D721Med (cell line): ENCODE measurements around the gene CHRM4.

Experiments
- DNase-seq: peaks from one replicate; pipeline ENCODE4 v3.0.0; 2011; ENCODE audit warnings: low spot score; ENCODE audit not compliant: insufficient read length
- FAIRE-seq: peaks from 2 replicates; lab custom pipeline; 2011; peaks lifted over from hg19 to GRCh38; lab: Jason Lieb, UNC
- CTCF ChIP-seq: IDR thresholded peaks from 2 replicates; pipeline ENCODE4 v1.5.1; 2012; ENCODE audit warnings: mild to moderate bottlenecking, control low read depth; ENCODE audit not compliant: insufficient read depth; ENCODE audit errors: missing control alignments

The CHRM4 gene

GRCh38 chr11:46343520-46343919 lies 48.1 kb downstream of the CHRM4 start:
- no peak for TF ChIP-seq CTCF
- no peak for FAIRE-seq
- no peak for DNase-seq

GRCh38 chr11:46342239-46342638 lies 49.3 kb downstream of the CHRM4 start:
- no peak for TF ChIP-seq CTCF
- no peak for DNase-seq
- no peak for FAIRE-seq

GRCh38 chr11:46341454-46341853 lies 50.1 kb downstream of the CHRM4 start:
- DNase-seq (no peak), FAIRE-seq (no peak)
- no peak for TF ChIP-seq CTCF

- DNase-seq (no peak), FAIRE-seq (no peak)
- TF ChIP-seq CTCF: no peak
Observed at GRCh38 chr11:46339816-46340215, 51.8 kb downstream of the CHRM4 start.

- FAIRE-seq (no peak), DNase-seq (no peak)
- no peak for TF ChIP-seq CTCF
Observed at GRCh38 chr11:46338988-46339666, 52.4 kb downstream of the CHRM4 start.

GRCh38 chr11:46338636-46338987 lies 53.0 kb downstream of the CHRM4 start:
- no peak for TF ChIP-seq CTCF
- DNase-seq: no peak
- FAIRE-seq: no peak

- FAIRE-seq (no peak), DNase-seq (no peak)
- TF ChIP-seq CTCF: no peak
Observed at GRCh38 chr11:46337626-46338345, 53.8 kb downstream of the CHRM4 start.
